Stromal cell of bone marrow (primary cell): ENCODE measurements around the gene KIRREL2.
"Not testable (repeated sequence)": the region's sequence is repeated elsewhere in the genome, so short reads cannot be mapped to it uniquely, and the experiment has no call there.

Source experiments
- DNase-seq: peaks from one replicate; pipeline ENCODE4 v3.0.0-alpha.2; 2012; ENCODE audit warnings: low read depth

KIRREL2 gene

GRCh38 chr19:35870124-35870736, 13.5 kb downstream of the KIRREL2 start:
- not testable (repeated sequence) for DNase-seq

DNA sequence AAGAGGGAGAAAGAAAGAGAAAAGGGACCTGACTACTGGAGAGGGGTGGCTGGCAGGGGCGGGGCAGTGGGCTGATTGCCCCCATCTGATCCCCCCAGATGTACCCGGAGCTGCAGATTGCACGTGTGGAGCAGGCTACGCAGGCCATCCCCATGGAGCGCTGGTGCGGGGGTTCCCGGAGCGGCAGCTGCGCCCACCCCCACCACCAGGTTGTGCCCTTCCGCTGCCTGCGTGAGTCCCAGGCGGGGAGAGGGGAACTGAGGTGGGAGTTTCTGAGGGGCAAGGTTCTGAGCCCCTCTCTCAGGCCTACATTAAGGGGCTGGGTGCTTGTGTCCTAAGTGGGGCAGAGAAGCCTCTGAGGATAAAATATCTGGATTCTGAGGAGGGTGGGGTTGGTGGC, 14.1 kb downstream of the KIRREL2 start:
- no peak for DNase-seq

DNA sequence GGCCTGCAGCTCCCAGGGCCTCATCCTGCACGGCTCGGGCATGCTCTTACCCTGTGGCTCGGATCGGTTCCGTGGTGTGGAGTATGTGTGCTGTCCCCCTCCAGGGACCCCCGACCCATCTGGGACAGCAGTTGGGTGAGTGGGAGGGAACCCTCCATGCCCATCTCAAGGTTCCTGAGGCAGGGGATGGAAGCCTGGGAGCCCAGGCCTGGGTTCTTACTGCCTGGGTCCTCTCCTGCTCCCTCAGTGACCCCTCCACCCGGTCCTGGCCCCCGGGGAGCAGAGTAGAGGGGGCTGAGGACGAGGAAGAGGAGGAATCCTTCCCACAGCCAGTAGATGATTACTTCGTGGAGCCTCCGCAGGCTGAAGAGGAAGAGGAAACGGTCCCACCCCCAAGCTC, 14.9 kb downstream of the KIRREL2 start:
- DNase-seq: no peak

GRCh38 chr19:35872180-35872579, 15.5 kb downstream of the KIRREL2 start:
- no peak for DNase-seq

GRCh38 chr19:35874392-35874930, 17.8 kb downstream of the KIRREL2 start:
- no peak for DNase-seq

GRCh38 chr19:35879068-35879467, 22.4 kb downstream of the KIRREL2 start:
- DNase-seq: no peak

- DNase-seq: peak; percentile 85
These were observed 23.1 kb downstream of the KIRREL2 start for GRCh38 chr19:35879770-35880317.

DNA sequence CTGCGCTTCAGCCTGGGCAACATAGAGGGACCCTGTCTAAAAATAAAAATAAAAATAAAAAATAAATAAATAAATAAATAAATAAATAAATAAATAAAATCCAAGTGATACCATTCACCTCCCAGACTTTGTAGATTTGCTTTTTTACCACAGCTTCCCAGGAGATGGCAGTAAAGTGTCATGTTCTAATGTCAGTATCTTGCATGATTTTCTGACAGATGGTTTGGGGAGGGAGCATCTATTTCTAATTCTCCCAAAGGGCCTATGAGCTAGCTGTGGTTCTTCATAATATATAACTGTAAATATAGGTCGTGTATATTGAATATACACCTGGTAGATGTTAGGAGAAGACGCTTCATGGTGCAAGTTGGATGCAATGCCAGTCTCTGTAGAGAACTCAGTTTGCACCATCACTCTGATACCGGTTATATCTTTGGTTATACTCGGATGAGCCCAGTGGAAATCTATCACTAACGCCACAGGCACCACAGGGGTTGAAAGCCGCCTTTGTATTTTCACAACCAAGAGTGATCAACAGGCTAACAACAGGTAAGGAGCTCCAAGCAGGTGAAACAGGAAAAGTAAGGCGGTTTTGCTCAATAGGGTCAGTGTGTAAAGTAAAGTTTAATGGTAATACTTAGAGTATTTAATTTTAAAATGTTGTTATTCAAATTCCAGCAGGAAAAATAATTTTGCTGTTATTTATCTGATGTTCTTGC, 25.6 kb downstream of the KIRREL2 start:
- peak; percentile 80 for DNase-seq

DNA sequence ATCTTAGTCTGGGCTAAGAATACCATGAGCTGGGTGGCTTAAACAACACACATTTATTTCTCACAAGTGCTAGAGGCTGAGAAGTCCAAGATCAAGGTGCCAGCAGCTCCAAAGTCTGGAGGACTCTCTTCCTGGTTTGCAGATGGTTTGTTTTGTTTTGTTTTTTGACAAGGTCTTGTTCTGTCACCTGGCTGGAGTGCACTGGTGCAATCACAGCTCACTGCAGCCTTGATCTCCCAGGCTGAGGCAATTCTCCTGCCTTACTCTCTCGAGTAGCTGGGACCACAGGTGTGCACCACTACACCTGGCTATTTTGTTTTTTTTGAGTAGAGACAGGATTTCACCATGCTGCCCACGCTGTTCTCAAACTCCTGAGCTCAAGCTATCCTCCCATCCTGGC, 27.2 kb downstream of the KIRREL2 start:
- no peak for DNase-seq

DNA sequence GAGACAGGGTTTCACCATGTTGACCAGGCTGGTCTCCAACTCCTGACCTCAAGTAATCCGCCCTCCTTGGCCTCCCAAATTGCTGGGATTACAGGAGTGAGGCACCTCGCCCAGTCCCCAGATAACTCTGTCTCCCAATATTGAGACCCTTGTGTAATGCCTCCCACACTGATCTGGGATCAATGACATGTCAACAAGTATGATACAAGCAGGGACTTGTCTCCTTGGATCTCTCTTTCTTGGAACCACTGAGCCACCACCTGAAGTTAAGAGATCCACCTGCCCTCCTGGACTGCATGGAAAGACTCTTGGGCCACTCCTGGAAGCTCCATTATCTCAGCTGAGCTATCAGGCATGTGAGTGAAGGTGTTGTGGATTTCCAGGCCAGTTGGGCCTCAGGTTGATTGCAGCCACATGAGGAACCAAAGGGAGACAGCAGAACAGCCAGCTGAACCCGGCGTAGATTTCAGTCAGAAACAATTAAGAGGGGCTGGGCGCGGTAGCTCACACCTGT, 28.6 kb downstream of the KIRREL2 start:
- DNase-seq: no peak

DNA sequence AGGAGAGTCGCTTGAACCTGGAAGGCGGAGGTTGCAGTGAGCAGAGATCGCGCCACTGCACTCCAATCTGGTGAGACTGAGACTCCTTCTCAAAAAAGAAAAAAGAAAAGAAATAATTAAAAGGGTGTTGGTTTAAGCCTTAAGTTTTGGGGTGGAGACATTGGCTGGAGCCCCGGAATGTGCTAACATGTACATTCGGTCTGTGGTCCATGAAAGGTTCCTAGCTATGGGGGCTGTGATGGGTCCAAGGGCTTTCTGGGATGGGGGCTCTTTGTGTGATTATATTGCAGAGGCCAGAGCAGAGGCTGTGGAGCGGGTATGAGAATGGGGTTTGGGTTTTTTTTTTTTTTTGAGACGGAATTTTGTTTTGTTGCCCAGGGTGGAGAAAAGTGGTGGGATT, 29.2 kb downstream of the KIRREL2 start:
- DNase-seq: no peak

DNA sequence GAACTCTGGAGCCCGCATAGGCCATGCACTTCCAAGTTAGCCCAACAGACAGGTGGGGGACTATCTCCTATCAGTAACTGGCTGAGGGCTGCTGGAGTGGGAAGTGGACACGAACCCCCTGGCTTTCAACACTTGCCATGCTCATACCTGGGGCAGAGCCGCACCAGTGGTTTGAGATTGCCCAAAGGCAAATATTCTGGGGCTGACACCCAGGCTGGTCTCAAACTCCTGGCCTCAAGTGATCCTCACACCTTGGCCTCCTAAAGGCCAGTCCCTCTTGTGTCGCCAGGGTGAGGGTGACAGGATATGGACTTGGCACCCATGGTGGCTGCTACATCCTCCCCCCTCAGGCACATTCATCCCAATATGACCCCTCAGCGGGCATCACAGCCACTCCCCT, 30.5 kb downstream of the KIRREL2 start:
- no peak for DNase-seq

DNA sequence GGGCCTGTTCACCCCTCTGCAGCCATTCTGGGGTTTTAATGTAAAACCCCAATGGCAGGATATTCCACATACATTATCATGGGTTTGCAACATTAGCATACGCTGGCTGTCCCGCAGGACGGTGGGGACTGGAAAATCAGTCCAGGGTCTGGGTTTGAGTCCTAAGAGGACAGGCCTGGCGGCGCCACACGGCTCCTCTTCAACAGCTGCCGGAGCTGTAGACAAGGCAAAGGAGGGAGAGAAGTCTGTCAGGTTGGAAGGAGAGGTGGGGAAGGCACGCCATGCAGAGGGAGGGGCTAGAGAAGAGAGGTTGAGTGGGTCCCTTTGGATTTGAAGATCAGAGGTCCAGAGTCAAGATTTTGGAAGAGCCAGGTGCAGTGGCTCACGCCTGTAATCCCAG, 31.7 kb downstream of the KIRREL2 start:
- no peak for DNase-seq

- DNase-seq: no peak
These were observed 32.8 kb downstream of the KIRREL2 start for GRCh38 chr19:35889370-35890112.

- DNase-seq: no peak
These were observed 33.5 kb downstream of the KIRREL2 start for GRCh38 chr19:35890113-35890650.

DNA sequence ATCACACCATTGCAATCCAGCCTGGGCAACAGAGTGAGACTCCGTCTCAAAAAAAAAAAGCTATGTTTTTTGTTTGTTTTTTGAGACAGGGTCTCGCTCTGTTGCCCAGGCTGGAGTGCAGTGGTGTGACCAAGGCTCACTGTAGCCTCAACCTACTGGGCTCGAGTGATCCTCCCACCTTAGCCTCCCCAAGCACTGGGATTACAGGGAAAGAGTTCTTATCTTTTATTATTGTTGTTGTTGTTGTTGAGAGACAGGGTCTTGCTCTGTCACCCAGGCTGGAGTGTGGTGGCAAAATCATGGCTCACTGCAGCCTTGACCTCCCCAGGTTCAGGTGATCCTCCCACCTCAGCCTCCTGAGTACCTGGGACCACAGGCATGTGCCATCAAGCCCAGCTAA, 35.1 kb downstream of the KIRREL2 start:
- not testable (repeated sequence) for DNase-seq

- DNase-seq: no peak
These were observed 37.6 kb downstream of the KIRREL2 start for GRCh38 chr19:35894342-35894741.

- no peak for DNase-seq
These were observed 39.4 kb downstream of the KIRREL2 start for GRCh38 chr19:35895911-35896642.

GRCh38 chr19:35896643-35897040, 39.9 kb downstream of the KIRREL2 start:
- DNase-seq: no peak

- no peak for DNase-seq
These were observed 41.2 kb downstream of the KIRREL2 start for GRCh38 chr19:35897706-35898451.

DNA sequence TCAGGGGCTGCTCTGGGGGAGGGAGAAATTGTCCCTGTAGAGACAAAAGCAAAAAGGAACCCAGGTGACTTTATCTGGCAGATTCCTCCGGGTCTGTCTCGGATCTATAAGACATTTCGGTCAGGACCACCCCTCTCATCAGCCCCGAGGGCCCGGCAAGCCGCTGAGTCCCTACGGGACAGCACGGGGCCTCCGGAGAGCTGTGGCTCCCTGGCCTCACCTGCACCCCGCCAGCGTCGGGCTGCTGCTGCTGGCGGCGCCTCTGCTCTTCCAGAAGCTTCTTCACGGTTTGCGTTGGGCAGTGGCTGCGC, 41.7 kb downstream of the KIRREL2 start:
- DNase-seq: no peak
